Osteoblast (primary cell): ENCODE measurements around the gene ACAD11. TPM values are rescaled to one million over a fixed set of nuclear protein-coding genes. Genes with fewer than 3 reads are reported as not detected.

Source experiments
- DNase-seq: peaks from one replicate; pipeline ENCODE4 v3.0.0; 2011; ENCODE audit warnings: low spot score, mixed read lengths; ENCODE audit not compliant: insufficient read length; ENCODE audit errors: missing footprints
- H2AFZ ChIP-seq: 2 replicates; pipeline ENCODE4 v1.6.0; 2011; ENCODE audit warnings: mild to moderate bottlenecking, low read length
- H3K27ac ChIP-seq: 2 replicates; pipeline ENCODE4 v1.5.1; 2011; ENCODE audit warnings: mild to moderate bottlenecking, low read depth, low read length, moderate library complexity
- H3K27me3 ChIP-seq: 2 replicates; pipeline ENCODE4 v1.6.0; 2012; ENCODE audit warnings: mild to moderate bottlenecking, control low read depth, inconsistent platforms, low read length, moderate library complexity; ENCODE audit not compliant: insufficient read depth
- H3K36me3 ChIP-seq: 2 replicates; pipeline ENCODE4 v1.5.1; 2011; ENCODE audit warnings: mild to moderate bottlenecking, low read length, control low read depth, moderate library complexity; ENCODE audit not compliant: insufficient read depth
- H3K4me1 ChIP-seq: 2 replicates; pipeline ENCODE4 v1.5.1; 2011; ENCODE audit warnings: mild to moderate bottlenecking, low read length, control low read depth, moderate library complexity; ENCODE audit not compliant: insufficient read depth
- H3K4me2 ChIP-seq: 2 replicates; pipeline ENCODE4 v1.6.0; 2011; ENCODE audit warnings: mild to moderate bottlenecking, low read length; ENCODE audit not compliant: insufficient read depth
- H3K4me3 ChIP-seq: fragments of 200-600 bp; sonication (generic); 3 replicates; pipeline ENCODE4 v1.5.1; 2012; ENCODE audit warnings: mild to moderate bottlenecking, low read length, inconsistent platforms; ENCODE audit not compliant: insufficient read depth
- H3K79me2 ChIP-seq: 2 replicates; pipeline ENCODE4 v1.6.0; 2012; ENCODE audit warnings: mild to moderate bottlenecking, low read length, control low read depth, inconsistent platforms; ENCODE audit not compliant: insufficient read depth
- H3K9me3 ChIP-seq: 2 replicates; pipeline ENCODE4 v1.5.1; 2011; ENCODE audit warnings: low read depth, low read length, control low read depth
- H4K20me1 ChIP-seq: 2 replicates; pipeline ENCODE4 v1.6.0; 2012; ENCODE audit warnings: mild to moderate bottlenecking, low read length, control low read depth; ENCODE audit not compliant: insufficient read depth
- CTCF ChIP-seq: IDR thresholded peaks from 2 replicates; pipeline ENCODE4 v1.5.1; 2011; ENCODE audit warnings: mild to moderate bottlenecking, low read depth, low read length, moderate library complexity; ENCODE audit errors: extremely low read depth
- total RNA-seq: library from RNA; depleted of rRNA; stranded (reverse); fragments of >200 nt; gene quantifications from 2 replicates; pipeline ENCODE4 v1.2.3, GENCODE V29; 2012

The ACAD11 gene
- total RNA-seq, 1 donor = 31.1 TPM

DNA sequence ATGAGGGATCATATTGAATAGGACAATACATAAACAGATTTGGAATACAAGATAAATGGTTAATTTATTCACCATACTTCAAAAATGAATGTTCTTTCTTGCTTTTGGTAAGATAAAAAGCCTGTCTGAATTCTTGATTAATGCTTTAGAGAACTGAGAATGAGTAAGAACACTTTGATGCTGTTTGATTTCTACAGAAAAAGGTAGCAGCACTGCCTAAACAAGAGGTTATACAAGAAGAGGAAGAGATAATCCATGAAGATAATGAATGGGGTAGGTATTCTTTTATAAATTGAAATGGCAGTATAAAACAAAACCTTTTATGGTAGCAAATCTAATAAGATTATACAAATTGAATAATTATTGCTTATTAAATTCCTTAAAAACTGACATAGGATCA, 15.8 kb upstream of the ACAD11 start:
- TF ChIP-seq CTCF = no peak
- DNase-seq = no peak
- H3K79me2 ChIP-seq = no peaks in the 10 kb centered on the region
- H3K9me3 ChIP-seq = no peaks in the 10 kb centered on the region
- H3K36me3 ChIP-seq = peaks cover 66% of the 10 kb centered on the region
- H3K27ac ChIP-seq = no peak overlapping the region
- H3K4me2 ChIP-seq = no peak overlapping the region
- no peak overlapping the region for H2AFZ ChIP-seq
- H3K27me3 ChIP-seq = no peaks in the 10 kb centered on the region
- no peaks in the 10 kb centered on the region for H4K20me1 ChIP-seq
- no peaks in the 10 kb centered on the region for H3K4me1 ChIP-seq
- H3K4me3 ChIP-seq = no peak overlapping the region

DNA sequence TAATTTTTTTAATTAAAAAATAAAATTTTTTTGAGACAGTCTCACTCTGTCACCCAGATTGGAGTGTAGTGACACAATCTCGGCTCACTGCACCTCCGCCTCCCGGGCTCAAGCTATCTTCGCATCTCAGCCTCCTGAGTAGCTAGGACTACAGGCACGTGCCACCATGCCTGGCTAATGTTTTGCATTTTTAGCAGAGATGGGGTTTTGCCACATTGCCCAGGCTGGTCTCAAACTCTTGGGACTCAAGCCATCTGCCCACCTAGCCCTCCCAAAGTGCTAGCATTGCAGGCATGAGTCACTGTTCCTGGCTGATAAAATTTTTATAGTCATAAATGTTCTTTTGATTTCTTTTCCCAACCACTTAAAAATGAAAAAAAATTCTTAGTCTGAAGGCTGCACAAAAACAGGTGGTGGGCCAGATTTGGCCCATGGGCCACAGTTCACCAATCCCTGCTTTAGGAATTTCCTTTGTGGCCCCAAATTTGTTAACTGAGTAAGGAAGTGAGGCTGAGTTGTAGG, 9.7 kb upstream of the ACAD11 start:
- peaks cover 25% of the 10 kb centered on the region for H3K79me2 ChIP-seq
- H3K27me3 ChIP-seq = no peaks in the 10 kb centered on the region
- H3K9me3 ChIP-seq = no peaks in the 10 kb centered on the region
- no peak overlapping the region for H3K4me3 ChIP-seq
- H4K20me1 ChIP-seq = no peaks in the 10 kb centered on the region
- peaks cover 6% of the 10 kb centered on the region for H3K4me1 ChIP-seq
- TF ChIP-seq CTCF = no peak
- peaks cover 28% of the 10 kb centered on the region for H3K36me3 ChIP-seq
- no peak for DNase-seq
- no peak overlapping the region for H2AFZ ChIP-seq
- no peak overlapping the region for H3K4me2 ChIP-seq
- no peak overlapping the region for H3K27ac ChIP-seq

DNA sequence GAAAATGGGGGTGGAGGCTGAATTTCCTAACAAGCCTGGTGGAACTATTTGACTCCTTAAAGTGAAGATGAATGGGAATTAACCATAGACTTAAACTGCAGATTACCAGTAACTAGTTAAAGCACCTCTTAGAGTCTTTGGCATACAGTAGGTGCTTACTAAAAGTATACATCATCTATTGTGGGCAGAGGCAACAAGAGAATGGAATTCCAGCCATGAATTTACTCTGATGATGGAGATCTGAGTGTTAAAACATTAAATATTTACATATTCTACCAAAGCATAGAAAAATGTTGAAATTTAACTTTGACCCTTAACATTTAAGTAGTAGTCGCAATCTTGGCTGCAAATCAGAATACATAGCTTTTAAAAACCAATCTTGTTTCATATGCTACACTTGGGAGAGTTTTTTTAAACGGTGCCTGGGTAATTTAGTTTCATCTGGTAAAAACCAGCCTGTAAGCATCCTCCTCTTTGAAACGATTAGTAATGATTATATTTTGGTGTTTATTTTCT, 5.7 kb upstream of the ACAD11 start:
- DNase-seq = no peak
- Histone ChIP-seq H3K4me3 (no peak overlapping the region), H4K20me1 (no peaks in the 10 kb centered on the region), H3K27me3 (no peaks in the 10 kb centered on the region), H3K4me2 (no peak overlapping the region), H3K36me3 (peaks cover 4% of the 10 kb centered on the region), H2AFZ (no peak overlapping the region), H3K9me3 (no peaks in the 10 kb centered on the region), H3K27ac (no peak overlapping the region), H3K4me1 (peaks cover 11% of the 10 kb centered on the region), H3K79me2 (peaks cover 65% of the 10 kb centered on the region)
- no peak for TF ChIP-seq CTCF

GRCh38 chr3:132662212-132662611, 2.6 kb upstream of the ACAD11 start:
- no peaks in the 10 kb centered on the region for H3K36me3 ChIP-seq
- peak overlapping the region; percentile 99 for H3K4me2 ChIP-seq
- H3K9me3 ChIP-seq = no peaks in the 10 kb centered on the region
- H3K4me3 ChIP-seq = no peak overlapping the region
- no peak for DNase-seq
- TF ChIP-seq CTCF = no peak
- H3K4me1 ChIP-seq = peaks cover 14% of the 10 kb centered on the region
- H3K27me3 ChIP-seq = no peaks in the 10 kb centered on the region
- H3K79me2 ChIP-seq = peaks cover 73% of the 10 kb centered on the region
- no peak overlapping the region for H2AFZ ChIP-seq
- no peaks in the 10 kb centered on the region for H4K20me1 ChIP-seq
- H3K27ac ChIP-seq = no peak overlapping the region
